ENCODE measurements around the gene CLHC1. TPM values are rescaled to one million over a fixed set of nuclear protein-coding genes. Genes with fewer than 3 reads are reported as not detected.

Gene CLHC1
- total and polyA plus RNA-seq, 2 of the 8 experiments (the other 6 are each of a cell fraction or from before 2014, with no cell fraction given), result 2.6 to 10.8 TPM

DNA sequence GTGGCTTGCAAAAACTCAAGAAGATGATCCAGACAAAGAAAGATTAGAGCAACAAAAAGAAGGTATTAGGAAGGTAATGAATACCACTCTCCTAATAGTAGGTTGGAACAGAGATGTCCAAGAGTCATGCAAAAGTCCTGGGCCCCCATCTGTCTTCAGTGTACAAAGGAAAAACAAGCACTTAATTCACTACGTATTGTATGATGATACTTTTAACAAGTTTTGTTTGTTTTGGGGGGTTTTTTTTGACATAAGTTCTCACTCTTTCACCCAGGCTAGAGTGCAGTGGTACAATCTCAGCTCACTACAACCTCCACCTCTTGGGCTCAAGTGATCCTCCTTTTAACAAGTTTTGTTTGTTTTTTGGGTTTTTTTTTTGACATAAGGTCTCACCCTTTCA lies 101.2 kb downstream of the CLHC1 start:
- H3K79me1 ChIP-seq (ENCODE audit: low read depth, low read length), result no peaks in the 10 kb centered on the region
- no peaks in the 10 kb centered on the region for H3K27me3 ChIP-seq (replicated peaks in 1 of 4; ENCODE audit: control insufficient read depth in 3 of 4, extremely low read depth in 1 of 4, insufficient read depth in 3 of 4, low read length in 3 of 4)
- no peak overlapping the region for H3K14ac ChIP-seq (ENCODE audit: insufficient read length)
- DNase-seq (ENCODE audit: low read depth in 1 of 2, low spot score in 2 of 2) (no peak), FAIRE-seq (no peak)
- no peak overlapping the region for H2BK5ac ChIP-seq (ENCODE audit: low read depth, low read length)
- no peak overlapping the region for H2AK5ac ChIP-seq (ENCODE audit: low read depth, low read length)
- no peaks in the 10 kb centered on the region for H3K79me2 ChIP-seq (ENCODE audit: control insufficient read depth in 1 of 2, insufficient read depth in 2 of 2, low read length in 2 of 2)
- H4K5ac ChIP-seq (ENCODE audit: insufficient read length, low read depth, low read length), result no peak overlapping the region
- no peaks in the 10 kb centered on the region for H3K36me3 ChIP-seq (ENCODE audit: control insufficient read depth in 2 of 4, insufficient read depth in 4 of 4, low read length in 3 of 4)
- peak overlapping the region; percentile 54 for H2BK120ac ChIP-seq (replicated peaks; ENCODE audit: low read depth, low read length)
- CTCF ChIA-PET (ENCODE audit: partially characterized antibody), result interaction anchor here (0.6 to 1.4 kb wide), 3 partner anchors 12 to 83 kb away, joined by 3 to 4 read pairs (median 4); no protein-coding TSS in a partner anchor
- H4K91ac ChIP-seq (replicated peaks; ENCODE audit: insufficient read length, low read length), result no peak overlapping the region
- no peak overlapping the region for H2BK12ac ChIP-seq (ENCODE audit: low read depth, low read length)
- TF ChIP-seq POLR2A (IDR thresholded peaks at IDR 0.05; ENCODE audit: control extremely low read depth in 1 of 2, low read depth in 2 of 2, low read length in 2 of 2) (no peak), RNF2 (IDR thresholded peaks at IDR 0.05; ENCODE audit: borderline replicate concordance, low read depth, low read length, missing control alignments, poor library complexity, severe bottlenecking) (no peak), POU5F1 (IDR thresholded peaks at IDR 0.05; ENCODE audit: low read depth, low read length) (no peak), RXRA (IDR thresholded peaks at IDR 0.05; ENCODE audit: insufficient read depth, low read depth, low read length) (no peak), CHD1 (IDR thresholded peaks at IDR 0.05; ENCODE audit: low read depth, low read length) (no peak), JUND (IDR thresholded peaks at IDR 0.05; ENCODE audit: low read length) (no peak), POLR2AphosphoS5 (IDR thresholded peaks at IDR 0.05; ENCODE audit: low read depth, low read length) (no peak)
- H2BK15ac ChIP-seq (ENCODE audit: low read length), result no peak overlapping the region
- no peak overlapping the region for H4K8ac ChIP-seq (ENCODE audit: extremely low read depth, insufficient read depth, low read length)
- H3K18ac ChIP-seq (ENCODE audit: extremely low read depth, low read length), result no peak overlapping the region
- 90% methylated on average over 1 of the region's 1 CpG; no CpG with 5 or more reads in 1 of the 2 experiments for WGBS, 2 experiments (ENCODE audit: extremely low coverage in 1 of 2, insufficient coverage in 1 of 2, insufficient read length in 1 of 2, insufficient replicate concordance in 2 of 2, low coverage in 1 of 2, low lambda C conversion rate in 2 of 2, missing lambda C conversion rate in 1 of 2)
- no peak overlapping the region for H3K4ac ChIP-seq (replicated peaks; ENCODE audit: insufficient read length, low read depth, low read length)
- POLR2A ChIA-PET (ENCODE audit: partially characterized antibody), result interaction anchor here (1.0 kb wide), 1 partner anchor 82 kb away, joined by 3 read pairs; no protein-coding TSS in a partner anchor
- no peak overlapping the region for H3K9ac ChIP-seq (replicated peaks in 1 of 4; ENCODE audit: extremely low read depth in 1 of 4, low read depth in 3 of 4, low read length in 3 of 4)
- no peak overlapping the region for H3K4me2 ChIP-seq (ENCODE audit: insufficient read depth in 1 of 2, low read depth in 2 of 2, low read length in 2 of 2)
- no peak overlapping the region for H3K4me3 ChIP-seq (ENCODE audit: extremely low read depth in 1 of 4, insufficient read depth in 2 of 4, low read depth in 3 of 4, low read length in 4 of 4)
- no peaks in the 10 kb centered on the region for H4K20me1 ChIP-seq (replicated peaks in 1 of 2; ENCODE audit: control insufficient read depth in 1 of 2, insufficient read depth in 2 of 2, low read length in 2 of 2)
- no peak overlapping the region for H3K56ac ChIP-seq (replicated peaks; ENCODE audit: insufficient read length, low read depth, low read length)
- H3K4me1 ChIP-seq (replicated peaks in 1 of 4; ENCODE audit: control insufficient read depth in 3 of 4, insufficient read depth in 4 of 4, low read length in 3 of 4), result peaks cover 10 to 14% (median 11%) of the 10 kb centered on the region in 4 experiments; a peak in 6 of 7 replicates
- H2BK20ac ChIP-seq (ENCODE audit: low read length), result no peak overlapping the region
- no peaks in the 10 kb centered on the region for H3K9me3 ChIP-seq (ENCODE audit: insufficient read depth in 2 of 2, low read depth in 1 of 2, low read length in 1 of 2)
- H3K23me2 ChIP-seq (ENCODE audit: low read depth, low read length), result no peaks in the 10 kb centered on the region
- H3K27ac ChIP-seq (ENCODE audit: low read depth, low read length), result no peak overlapping the region
- H3K23ac ChIP-seq (ENCODE audit: insufficient read length), result no peak overlapping the region
- no peak overlapping the region for H2AFZ ChIP-seq (ENCODE audit: low read length)
